SK-N-SH (cell line): ENCODE measurements around the gene SIGLEC9. TPM values are rescaled to one million over a fixed set of nuclear protein-coding genes. Genes with fewer than 3 reads are reported as not detected.

Experiments used
- CTCF ChIA-PET: fragments of 300-600, 350-600 bp; formaldehyde crosslinking; extraction: SDS; loops from one replicate; lab custom pipeline; 2021; lab: Yijun Ruan, JAX
- POLR2A ChIA-PET: fragments of 350-600 bp; sonication (Branson Sonifier 250); formaldehyde crosslinking; extraction: SDS; loops from one replicate; lab custom pipeline; 2020; ENCODE audit warnings: antibody characterized with exemption, inconsistent platforms; lab: Yijun Ruan, JAX
- DNase-seq: peaks from one replicate; pipeline ENCODE4 v3.0.0; 2012
- H2AFZ ChIP-seq: fragments of 200-600 bp; sonication (generic); 2 replicates; pipeline ENCODE4 v1.8.1; 2016; ENCODE audit warnings: antibody characterized with exemption, mild to moderate bottlenecking, low read depth
- H3F3A ChIP-seq: fragments of 200-600 bp; sonication (generic); replicated peaks from 2 replicates; pipeline ENCODE3; 2016; ENCODE audit warnings: antibody characterized with exemption, mild to moderate bottlenecking; ENCODE audit not compliant: insufficient read depth
- H3K27ac ChIP-seq, 2 experiments: fragments of 200-500 bp in 1 of 2; fragments of 200-600 bp in 1 of 2; sonication (Bioruptor generic) in 1 of 2; sonication (generic), shearing (Covaris generic) in 1 of 2; 2 replicates each; pipeline versions ENCODE4 v1.5.1 to v1.6.1; 2014 to 2016; ENCODE audit warnings: low read depth in 2 of 2, inconsistent platforms in 1 of 2, low read length in 1 of 2, mild to moderate bottlenecking in 1 of 2, mixed read lengths in 1 of 2
- H3K27me3 ChIP-seq: fragments of 200-600 bp; sonication (generic), shearing (Covaris generic); 2 replicates; pipeline ENCODE4 v1.6.1; 2016; ENCODE audit warnings: mixed run types; ENCODE audit not compliant: insufficient read depth
- H3K36me3 ChIP-seq, 2 experiments: fragments of 200-500 bp in 1 of 2; fragments of 200-600 bp in 1 of 2; sonication (Bioruptor generic) in 1 of 2; sonication (generic) in 1 of 2; replicated peaks in 1 of 2; 2 replicates each; pipeline versions ENCODE3 to v1.5.1; 2014 to 2016; ENCODE audit warnings: low read length in 1 of 2, mild to moderate bottlenecking in 1 of 2; ENCODE audit not compliant: insufficient read depth in 2 of 2, control insufficient read depth in 1 of 2
- H3K4me1 ChIP-seq, 2 experiments: fragments of 200-500 bp in 1 of 2; fragments of 200-600 bp in 1 of 2; sonication (Bioruptor generic) in 1 of 2; sonication (generic), shearing (Covaris generic) in 1 of 2; 2 replicates each; pipeline versions ENCODE4 v1.5.1 to v1.6.1; 2014 to 2016; ENCODE audit warnings: low read depth in 1 of 2, low read length in 1 of 2, mixed run types in 1 of 2; ENCODE audit not compliant: insufficient read depth in 2 of 2, control insufficient read depth in 1 of 2
- H3K4me2 ChIP-seq: fragments of 200-600 bp; sonication (generic), shearing (Covaris generic); 2 replicates; pipeline ENCODE4 v1.6.1; 2017; ENCODE audit warnings: mixed run types
- H3K4me3 ChIP-seq, 2 experiments: fragments of 200-500 bp in 1 of 2; fragments of 200-600 bp in 1 of 2; sonication (Bioruptor generic) in 1 of 2; sonication (generic), shearing (Covaris generic) in 1 of 2; 2 replicates each; pipeline versions ENCODE4 v1.5.1 to v1.8.1; 2014 to 2016; ENCODE audit warnings: low read depth in 2 of 2, inconsistent platforms in 1 of 2, low read length in 1 of 2, mild to moderate bottlenecking in 1 of 2, mixed read lengths in 1 of 2, moderate library complexity in 1 of 2
- H3K79me2 ChIP-seq: fragments of 200-600 bp; sonication (generic); 2 replicates; pipeline ENCODE4 v1.8.1; 2017; ENCODE audit warnings: mild to moderate bottlenecking; ENCODE audit not compliant: insufficient read depth
- H3K9ac ChIP-seq: fragments of 200-600 bp; sonication (generic); 2 replicates; pipeline ENCODE4 v1.6.1; 2017; ENCODE audit warnings: mixed run types
- H3K9me2 ChIP-seq: fragments of 200-600 bp; sonication (generic); 2 replicates; pipeline ENCODE4 v1.6.1; 2017; ENCODE audit warnings: mixed run types
- H3K9me3 ChIP-seq: fragments of 200-600 bp; sonication (generic); 2 replicates; pipeline ENCODE4 v1.6.1; 2017; ENCODE audit warnings: mixed run types, mild to moderate bottlenecking, moderate library complexity
- H4K20me1 ChIP-seq: fragments of 200-600 bp; sonication (generic); 2 replicates; pipeline ENCODE4 v1.6.1; 2017; ENCODE audit warnings: mild to moderate bottlenecking, mixed run types; ENCODE audit not compliant: insufficient read depth
- EZH2phosphoT487 ChIP-seq: fragments of 200-600 bp; sonication (generic); IDR thresholded peaks from 2 replicates; pipeline ENCODE4 v1.6.1; 2017; ENCODE audit warnings: low read depth, mixed run types, mild to moderate bottlenecking, antibody characterized with exemption, moderate library complexity, borderline replicate concordance
- FOXM1 ChIP-seq: IDR thresholded peaks from 2 replicates; pipeline ENCODE4 v1.4.0; 2012; ENCODE audit warnings: low read depth, mild to moderate bottlenecking
- GABPA ChIP-seq: IDR thresholded peaks from 2 replicates; pipeline ENCODE4 v1.4.0; 2012; ENCODE audit warnings: low read depth, mild to moderate bottlenecking
- JUND ChIP-seq: IDR thresholded peaks from 2 replicates; pipeline ENCODE4 v1.4.0; 2012
- MEF2A ChIP-seq: IDR thresholded peaks from 2 replicates; pipeline ENCODE4 v1.4.0; 2012; ENCODE audit warnings: low read depth, borderline replicate concordance
- MXI1 ChIP-seq: IDR thresholded peaks from 2 replicates; pipeline ENCODE4 v1.6.1; 2012; ENCODE audit warnings: mild to moderate bottlenecking, low read depth, low read length, improper control_type of control experiment
- PBX3 ChIP-seq: IDR thresholded peaks from 2 replicates; pipeline ENCODE4; 2012
- SIN3A ChIP-seq: IDR thresholded peaks from 2 replicates; pipeline ENCODE4 v1.6.1; 2012; ENCODE audit warnings: low read depth, mild to moderate bottlenecking, low read length, moderate library complexity, borderline replicate concordance
- SMC3 ChIP-seq: IDR thresholded peaks from 2 replicates; pipeline ENCODE4 v1.6.1; 2012; ENCODE audit warnings: low read depth, low read length, improper control_type of control experiment
- TEAD4 ChIP-seq: IDR thresholded peaks from 2 replicates; pipeline ENCODE4 v1.4.0; 2012; ENCODE audit warnings: mild to moderate bottlenecking, borderline replicate concordance; ENCODE audit not compliant: insufficient read depth
- USF2 ChIP-seq: fragments of 150-350 bp; IDR thresholded peaks from 2 replicates; pipeline ENCODE4 v1.6.1; 2017; ENCODE audit warnings: antibody characterized with exemption, low read length, low read depth, borderline replicate concordance
- YY1 ChIP-seq: IDR thresholded peaks from 2 replicates; pipeline ENCODE4 v1.4.0; 2012; ENCODE audit warnings: low read depth, mild to moderate bottlenecking
- WGBS: methylation state at CpG from one replicate; pipeline ENCODE4 v1.1.6; 2017; ENCODE audit warnings: low lambda C conversion rate; 5-methylcytosine and 5-hydroxymethylcytosine counted together
- polyA plus RNA-seq, 3 experiments: library from polyadenylated mRNA; depleted of rRNA; stranded (reverse); fragments of >200 nt; gene quantifications; 2 replicates each; pipeline ENCODE4 v1.2.3, GENCODE V29; 2012
- TF ChIP-seq, protein P1 (sequence below): IDR thresholded peaks from 2 replicates; pipeline ENCODE4 v1.4.0; 2012; ENCODE audit warnings: low read depth, borderline replicate concordance
- TF ChIP-seq, protein P2 (sequence below): IDR thresholded peaks from 2 replicates; pipeline ENCODE4 v1.4.0; 2012; ENCODE audit warnings: low read depth
- TF ChIP-seq, protein P3 (sequence below): IDR thresholded peaks from 2 replicates; pipeline ENCODE4 v1.6.1; 2012; ENCODE audit warnings: mild to moderate bottlenecking, low read depth, low read length, moderate library complexity

SIGLEC9 gene
- polyA plus RNA-seq, 1 of the 3 experiments (the other 2 are of a cell fraction): not detected

DNA sequence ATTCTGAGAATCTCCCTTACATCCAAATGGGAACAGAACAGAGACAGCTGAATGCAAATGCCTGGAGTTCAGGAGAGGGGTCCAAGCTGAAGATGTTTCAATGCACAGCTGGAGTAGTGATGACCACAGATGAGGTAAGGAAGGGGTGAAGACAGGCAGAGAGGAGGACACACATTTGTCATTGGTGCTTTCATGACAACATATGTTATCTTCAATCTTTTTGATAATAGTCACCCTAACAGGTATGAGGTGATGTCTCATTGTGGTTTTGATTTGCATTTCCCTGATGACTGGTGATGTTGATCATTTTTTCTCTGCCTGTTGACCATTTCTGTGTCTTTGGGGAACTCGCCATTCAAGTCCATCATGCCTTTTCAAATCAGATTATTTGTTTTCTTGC lies 36.6 kb downstream of the SIGLEC9 start:
- Histone ChIP-seq H3F3A (no peaks in the 10 kb centered on the region), H2AFZ (no peak overlapping the region), H3K9me2 (no peaks in the 10 kb centered on the region), H3K4me1 (no peaks in the 10 kb centered on the region), H3K27ac (no peak overlapping the region), H3K9ac (no peak overlapping the region), H3K9me3 (no peaks in the 10 kb centered on the region), H3K36me3 (no peaks in the 10 kb centered on the region), H3K4me2 (no peak overlapping the region), H4K20me1 (no peaks in the 10 kb centered on the region)
- 3% methylated on average over 1 of the region's 1 CpG for WGBS
- ChIA-PET CTCF (no interaction called here), POLR2A (no interaction called here)
- no peak for TF ChIP-seq GABPA
- TF ChIP-seq, protein P1, sequence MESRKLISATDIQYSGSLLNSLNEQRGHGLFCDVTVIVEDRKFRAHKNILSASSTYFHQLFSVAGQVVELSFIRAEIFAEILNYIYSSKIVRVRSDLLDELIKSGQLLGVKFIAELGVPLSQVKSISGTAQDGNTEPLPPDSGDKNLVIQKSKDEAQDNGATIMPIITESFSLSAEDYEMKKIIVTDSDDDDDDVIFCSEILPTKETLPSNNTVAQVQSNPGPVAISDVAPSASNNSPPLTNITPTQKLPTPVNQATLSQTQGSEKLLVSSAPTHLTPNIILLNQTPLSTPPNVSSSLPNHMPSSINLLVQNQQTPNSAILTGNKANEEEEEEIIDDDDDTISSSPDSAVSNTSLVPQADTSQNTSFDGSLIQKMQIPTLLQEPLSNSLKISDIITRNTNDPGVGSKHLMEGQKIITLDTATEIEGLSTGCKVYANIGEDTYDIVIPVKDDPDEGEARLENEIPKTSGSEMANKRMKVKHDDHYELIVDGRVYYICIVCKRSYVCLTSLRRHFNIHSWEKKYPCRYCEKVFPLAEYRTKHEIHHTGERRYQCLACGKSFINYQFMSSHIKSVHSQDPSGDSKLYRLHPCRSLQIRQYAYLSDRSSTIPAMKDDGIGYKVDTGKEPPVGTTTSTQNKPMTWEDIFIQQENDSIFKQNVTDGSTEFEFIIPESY: no peak
- TF ChIP-seq, all 33 proteins: peak for 0
- Histone ChIP-seq H3K79me2 (no peaks in the 10 kb centered on the region), H3K4me3 (no peak overlapping the region), H3K27me3 (peaks cover 13% of the 10 kb centered on the region; the same call in 1 of the 2 replicates)
- no peak for DNase-seq

DNA sequence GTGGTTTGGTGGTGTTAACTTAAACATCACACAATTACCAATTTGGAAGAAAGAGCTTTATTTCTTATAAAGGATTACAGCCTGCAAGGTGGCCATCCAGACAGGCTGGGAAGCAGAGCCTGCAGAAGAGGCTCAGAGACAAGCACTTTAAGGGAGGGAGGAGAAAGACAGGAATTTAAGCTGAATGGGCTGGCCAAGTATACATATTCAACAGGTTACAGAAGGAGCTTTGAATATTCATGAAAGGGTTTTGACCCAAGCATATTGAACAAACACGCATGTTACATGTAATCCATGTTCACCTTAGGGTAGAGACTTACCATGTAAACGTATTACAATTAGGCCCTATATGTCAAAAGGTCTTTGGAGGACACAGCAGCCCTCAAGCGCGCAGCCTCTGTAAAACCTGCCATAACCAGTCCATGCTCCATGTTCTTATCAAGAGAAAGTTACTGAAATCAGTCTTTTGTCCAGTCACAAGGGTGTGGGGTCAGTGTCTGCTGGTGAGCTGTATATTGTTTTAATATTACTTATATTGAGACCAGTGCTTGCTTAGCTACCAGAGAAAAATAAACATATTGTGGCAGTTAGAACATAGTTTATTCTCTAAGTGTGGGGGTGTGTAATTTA lies 37.3 kb downstream of the SIGLEC9 start:
- no peaks in the 10 kb centered on the region for H3K9me2 ChIP-seq
- H3K9me3 ChIP-seq: no peaks in the 10 kb centered on the region
- H3F3A ChIP-seq: no peaks in the 10 kb centered on the region
- peaks cover 20% of the 10 kb centered on the region; the same call in 1 of the 2 replicates for H3K27me3 ChIP-seq
- 18% methylated on average over 4 of the region's 4 CpGs for WGBS
- CTCF ChIA-PET: no interaction called here
- TF ChIP-seq, protein P2, sequence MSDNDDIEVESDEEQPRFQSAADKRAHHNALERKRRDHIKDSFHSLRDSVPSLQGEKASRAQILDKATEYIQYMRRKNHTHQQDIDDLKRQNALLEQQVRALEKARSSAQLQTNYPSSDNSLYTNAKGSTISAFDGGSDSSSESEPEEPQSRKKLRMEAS: no peak
- TF ChIP-seq, protein P3, sequence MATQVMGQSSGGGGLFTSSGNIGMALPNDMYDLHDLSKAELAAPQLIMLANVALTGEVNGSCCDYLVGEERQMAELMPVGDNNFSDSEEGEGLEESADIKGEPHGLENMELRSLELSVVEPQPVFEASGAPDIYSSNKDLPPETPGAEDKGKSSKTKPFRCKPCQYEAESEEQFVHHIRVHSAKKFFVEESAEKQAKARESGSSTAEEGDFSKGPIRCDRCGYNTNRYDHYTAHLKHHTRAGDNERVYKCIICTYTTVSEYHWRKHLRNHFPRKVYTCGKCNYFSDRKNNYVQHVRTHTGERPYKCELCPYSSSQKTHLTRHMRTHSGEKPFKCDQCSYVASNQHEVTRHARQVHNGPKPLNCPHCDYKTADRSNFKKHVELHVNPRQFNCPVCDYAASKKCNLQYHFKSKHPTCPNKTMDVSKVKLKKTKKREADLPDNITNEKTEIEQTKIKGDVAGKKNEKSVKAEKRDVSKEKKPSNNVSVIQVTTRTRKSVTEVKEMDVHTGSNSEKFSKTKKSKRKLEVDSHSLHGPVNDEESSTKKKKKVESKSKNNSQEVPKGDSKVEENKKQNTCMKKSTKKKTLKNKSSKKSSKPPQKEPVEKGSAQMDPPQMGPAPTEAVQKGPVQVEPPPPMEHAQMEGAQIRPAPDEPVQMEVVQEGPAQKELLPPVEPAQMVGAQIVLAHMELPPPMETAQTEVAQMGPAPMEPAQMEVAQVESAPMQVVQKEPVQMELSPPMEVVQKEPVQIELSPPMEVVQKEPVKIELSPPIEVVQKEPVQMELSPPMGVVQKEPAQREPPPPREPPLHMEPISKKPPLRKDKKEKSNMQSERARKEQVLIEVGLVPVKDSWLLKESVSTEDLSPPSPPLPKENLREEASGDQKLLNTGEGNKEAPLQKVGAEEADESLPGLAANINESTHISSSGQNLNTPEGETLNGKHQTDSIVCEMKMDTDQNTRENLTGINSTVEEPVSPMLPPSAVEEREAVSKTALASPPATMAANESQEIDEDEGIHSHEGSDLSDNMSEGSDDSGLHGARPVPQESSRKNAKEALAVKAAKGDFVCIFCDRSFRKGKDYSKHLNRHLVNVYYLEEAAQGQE: no peak
- no peak for TF ChIP-seq PBX3
- TF ChIP-seq JUND: no peak
- TF ChIP-seq SMC3: no peak
- no peak for TF ChIP-seq MEF2A
- TF ChIP-seq SIN3A: no peak
- no peak for TF ChIP-seq TEAD4
- no peak for TF ChIP-seq EZH2phosphoT487
- no peak for TF ChIP-seq MXI1
- TF ChIP-seq FOXM1: no peak
- no peak for TF ChIP-seq YY1
- no peak for TF ChIP-seq USF2
- H3K9ac ChIP-seq: no peak overlapping the region
- H3K4me3 ChIP-seq: no peak overlapping the region
- no peak overlapping the region for H2AFZ ChIP-seq
- no peaks in the 10 kb centered on the region for H4K20me1 ChIP-seq
- no peak for DNase-seq
- no peaks in the 10 kb centered on the region for H3K36me3 ChIP-seq
- no peaks in the 10 kb centered on the region for H3K4me1 ChIP-seq
- H3K79me2 ChIP-seq: no peaks in the 10 kb centered on the region
- no peak overlapping the region for H3K27ac ChIP-seq
- POLR2A ChIA-PET: no interaction called here
- H3K4me2 ChIP-seq: no peak overlapping the region
